HG03108 (cell line): ENCODE measurements around the gene CHM.

Source experiments
- ATAC-seq: cut with Tn5 transposase; IDR thresholded peaks from one replicate; pipeline ENCODE4 v1.9.1; 2021; ENCODE audit warnings: moderate library complexity; ENCODE audit not compliant: unreplicated experiment

CHM gene

GRCh38 chrX:85914431-85914830, 132.9 kb downstream of the CHM start:
- no peak for ATAC-seq

- no peak for ATAC-seq
These were observed 140.0 kb downstream of the CHM start for GRCh38 chrX:85907316-85907715.

- ATAC-seq = no peak
These were observed 141.0 kb downstream of the CHM start for GRCh38 chrX:85906399-85906798.

- no peak for ATAC-seq
These were observed 141.5 kb downstream of the CHM start for GRCh38 chrX:85905851-85906250.

GRCh38 chrX:85903692-85904471, 143.5 kb downstream of the CHM start:
- ATAC-seq = no peak

GRCh38 chrX:85897362-85898126, 149.8 kb downstream of the CHM start:
- no peak for ATAC-seq

GRCh38 chrX:85882601-85883000, 164.8 kb downstream of the CHM start:
- no peak for ATAC-seq

- no peak for ATAC-seq
These were observed 176.8 kb downstream of the CHM start for GRCh38 chrX:85870585-85870984.

- ATAC-seq = no peak
These were observed 182.0 kb downstream of the CHM start for GRCh38 chrX:85865324-85865723.

GRCh38 chrX:85859426-85859825, 187.9 kb downstream of the CHM start:
- no peak for ATAC-seq

GRCh38 chrX:85851418-85851817, 195.9 kb downstream of the CHM start:
- ATAC-seq = no peak

- ATAC-seq = no peak
These were observed 210.5 kb downstream of the CHM start for GRCh38 chrX:85836868-85837267.

- ATAC-seq = no peak
These were observed 218.6 kb downstream of the CHM start for GRCh38 chrX:85828771-85829170.

- ATAC-seq = no peak
These were observed 232.1 kb downstream of the CHM start for GRCh38 chrX:85815203-85815751.
